Bone marrow (tissue), 2 donors: Measurements from ENCODE around the gene TP53BP2.
"Not testable (repeated sequence)": the region's sequence is repeated elsewhere in the genome, so short reads cannot be mapped to it uniquely, and the experiment has no call there.

ENCODE experiments used
- DNase-seq, 2 donors: peaks; one replicate each; lab custom pipeline; 2025; lab: John Stamatoyannopoulos, UW

TP53BP2 gene

DNA sequence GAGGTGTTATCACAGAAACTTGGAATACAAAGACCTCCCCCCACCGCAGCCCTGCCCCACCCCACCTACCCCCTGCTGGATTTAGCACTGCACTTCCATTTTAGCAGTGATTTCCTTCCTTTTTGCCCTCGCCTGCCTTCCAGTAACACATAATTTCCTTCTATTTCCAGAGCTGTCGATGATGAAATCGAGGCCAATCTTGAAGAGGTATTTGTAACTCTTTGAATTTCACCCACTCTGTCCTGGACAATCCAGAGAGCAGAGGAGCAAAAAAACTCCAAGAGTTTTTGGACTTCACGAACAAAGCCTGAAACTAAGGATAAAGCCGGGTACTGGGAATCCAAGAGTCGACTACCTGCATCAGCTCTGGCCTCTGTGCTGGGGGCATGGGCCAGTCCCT is 84.3 kb downstream of the TP53BP2 start:
- DNase-seq, result no peak

- DNase-seq, result no peak
Observed at GRCh38 chr1:223760833-223761232, 84.9 kb downstream of the TP53BP2 start.

GRCh38 chr1:223759273-223759672 is 86.5 kb downstream of the TP53BP2 start:
- no peak for DNase-seq

DNA sequence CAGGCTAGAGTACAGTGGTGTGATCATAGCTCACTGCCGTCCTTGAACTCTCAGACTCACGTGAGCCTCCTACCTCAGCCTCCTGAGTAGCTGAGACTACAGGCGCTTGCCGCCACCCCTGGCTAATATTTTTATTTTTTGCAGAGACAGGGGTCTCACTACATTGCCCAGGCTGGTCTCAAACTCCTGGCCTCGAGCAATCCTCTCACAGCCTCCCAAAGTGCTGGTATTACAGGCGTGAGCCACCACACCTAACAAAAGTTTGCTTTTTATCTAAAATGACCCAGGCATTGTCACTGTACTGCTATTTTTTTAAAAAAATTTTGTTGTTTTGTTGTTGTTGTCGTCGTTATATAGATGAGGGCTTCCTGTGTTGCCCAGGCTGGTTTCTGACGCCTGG is 87.0 kb downstream of the TP53BP2 start:
- DNase-seq, result no peak

GRCh38 chr1:223756806-223757700 is 88.7 kb downstream of the TP53BP2 start:
- DNase-seq, result no peak

GRCh38 chr1:223755992-223756775 is 89.6 kb downstream of the TP53BP2 start:
- no peak for DNase-seq

DNA sequence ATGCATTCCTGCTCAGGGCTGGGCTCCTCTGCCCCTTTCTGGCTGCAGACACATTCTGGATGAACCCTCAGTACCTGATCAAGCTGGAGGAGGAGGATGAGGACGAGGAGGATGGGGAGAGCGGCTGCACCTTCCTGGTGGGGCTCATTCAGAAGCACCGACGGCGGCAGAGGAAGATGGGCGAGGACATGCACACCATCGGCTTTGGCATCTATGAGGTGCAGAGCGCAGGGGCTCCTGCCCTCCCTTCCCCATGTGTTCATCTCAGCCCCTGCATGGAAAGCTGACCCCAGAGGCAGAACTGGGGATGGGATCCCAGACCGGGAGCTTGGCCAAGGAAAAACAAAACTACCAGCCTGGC is 90.3 kb downstream of the TP53BP2 start:
- no peak for DNase-seq

- no peak for DNase-seq
Observed at GRCh38 chr1:223754681-223755431, 90.9 kb downstream of the TP53BP2 start.

GRCh38 chr1:223752721-223753515 is 92.8 kb downstream of the TP53BP2 start:
- no peak for DNase-seq

DNA sequence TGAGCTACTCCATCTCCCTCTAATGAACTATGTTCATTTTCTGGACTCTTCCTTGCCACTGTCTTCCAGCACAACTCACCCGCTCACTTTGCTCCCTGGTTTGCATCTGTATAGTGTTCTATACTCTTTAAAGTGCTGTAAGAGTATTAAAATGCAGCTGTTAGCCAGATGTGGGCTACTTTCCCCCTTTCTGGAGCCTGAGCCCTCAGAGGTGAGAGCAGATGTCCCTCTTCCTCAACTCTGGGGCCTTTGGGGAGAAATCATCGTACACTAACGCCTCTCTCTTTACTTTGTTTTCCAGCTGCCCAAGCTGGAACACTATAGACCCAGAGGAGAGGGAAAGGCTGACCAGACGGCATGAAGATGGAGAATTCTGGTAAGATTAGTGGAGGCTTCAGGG is 94.1 kb downstream of the TP53BP2 start:
- DNase-seq, result no peak

GRCh38 chr1:223750730-223751570 is 94.8 kb downstream of the TP53BP2 start:
- no peak for DNase-seq

DNA sequence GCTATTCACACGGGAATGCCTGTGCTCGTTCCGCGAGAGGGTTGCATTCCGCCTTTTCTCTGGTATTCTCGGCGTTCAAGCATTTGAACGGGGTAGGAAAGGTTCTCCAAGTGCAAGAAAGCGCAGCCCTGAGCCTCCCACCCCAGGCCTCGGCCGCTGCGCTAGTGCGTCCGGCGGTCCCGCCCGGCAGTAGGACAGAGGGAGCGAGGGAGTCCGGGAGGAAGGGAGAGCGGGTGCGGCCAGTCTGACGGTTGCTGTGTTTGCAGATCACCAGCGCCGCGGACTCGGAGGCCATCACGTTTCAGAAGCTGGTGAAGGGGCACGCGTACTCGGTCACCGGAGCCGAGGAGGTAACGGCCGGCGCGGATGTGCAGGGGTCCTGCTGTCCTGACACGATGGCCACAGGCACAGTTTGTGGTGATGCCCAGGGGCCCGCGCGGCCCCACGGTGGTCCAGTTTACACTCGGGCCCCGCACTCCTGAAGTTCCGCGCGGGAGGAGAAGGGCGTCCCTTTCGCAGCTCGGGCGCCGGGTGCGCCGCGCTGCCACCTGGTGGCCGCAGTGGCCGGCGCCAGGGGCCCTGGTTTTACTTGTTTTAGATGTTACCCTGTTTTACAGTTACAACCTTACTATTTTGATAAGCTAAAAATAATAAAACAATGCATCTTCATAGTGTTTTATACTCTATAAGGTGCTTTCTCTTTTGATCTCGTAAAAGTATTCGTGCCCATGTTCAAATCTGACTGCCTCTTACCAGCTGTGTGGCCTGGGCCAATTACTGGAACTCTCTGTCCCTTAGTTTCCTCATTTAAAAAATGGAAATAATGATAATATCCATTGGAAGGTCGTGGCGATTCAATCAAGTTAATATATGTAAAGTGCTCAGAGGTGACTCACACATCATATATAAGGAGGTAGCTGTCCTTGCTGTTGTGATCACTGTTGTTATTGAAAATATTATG is 96.7 kb downstream of the TP53BP2 start:
- DNase-seq, result peak in 1 of 2 donors; percentile 46

GRCh38 chr1:223748405-223748772 is 97.4 kb downstream of the TP53BP2 start:
- no peak for DNase-seq

DNA sequence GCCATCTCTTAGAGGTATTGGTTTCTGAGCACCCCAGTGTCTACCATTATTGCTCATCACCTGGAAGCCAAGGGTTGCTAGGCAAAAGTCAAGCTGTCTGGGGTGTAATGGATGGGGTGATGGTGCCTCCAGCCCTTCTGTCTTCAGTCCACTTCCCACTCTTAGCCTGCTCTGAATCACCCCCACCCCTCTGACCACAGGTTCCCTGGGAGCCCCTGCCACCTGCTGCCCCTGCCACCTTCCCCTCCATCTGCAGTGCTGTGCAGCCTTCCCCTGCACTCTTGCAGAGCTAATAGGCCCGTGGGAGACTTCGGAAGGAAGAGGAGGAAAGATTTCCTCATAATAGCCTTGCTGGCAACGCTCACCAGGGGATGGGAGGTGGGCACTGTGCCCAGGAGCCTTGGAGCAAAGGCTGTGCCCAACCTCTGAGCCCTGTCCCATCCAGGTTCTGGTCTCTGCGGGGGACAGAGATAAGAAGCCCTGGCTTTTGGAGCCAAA is 97.9 kb downstream of the TP53BP2 start:
- no peak for DNase-seq

GRCh38 chr1:223745731-223746130 is 100.0 kb downstream of the TP53BP2 start:
- no peak for DNase-seq

GRCh38 chr1:223742856-223743517 is 102.8 kb downstream of the TP53BP2 start:
- no peak for DNase-seq

- DNase-seq, result no peak
Observed at GRCh38 chr1:223741861-223742260, 103.9 kb downstream of the TP53BP2 start.

GRCh38 chr1:223740038-223740736 is 105.6 kb downstream of the TP53BP2 start:
- DNase-seq, result not testable (repeated sequence)
